Measurements from ENCODE around the gene GPATCH1.

GPATCH1 gene

DNA sequence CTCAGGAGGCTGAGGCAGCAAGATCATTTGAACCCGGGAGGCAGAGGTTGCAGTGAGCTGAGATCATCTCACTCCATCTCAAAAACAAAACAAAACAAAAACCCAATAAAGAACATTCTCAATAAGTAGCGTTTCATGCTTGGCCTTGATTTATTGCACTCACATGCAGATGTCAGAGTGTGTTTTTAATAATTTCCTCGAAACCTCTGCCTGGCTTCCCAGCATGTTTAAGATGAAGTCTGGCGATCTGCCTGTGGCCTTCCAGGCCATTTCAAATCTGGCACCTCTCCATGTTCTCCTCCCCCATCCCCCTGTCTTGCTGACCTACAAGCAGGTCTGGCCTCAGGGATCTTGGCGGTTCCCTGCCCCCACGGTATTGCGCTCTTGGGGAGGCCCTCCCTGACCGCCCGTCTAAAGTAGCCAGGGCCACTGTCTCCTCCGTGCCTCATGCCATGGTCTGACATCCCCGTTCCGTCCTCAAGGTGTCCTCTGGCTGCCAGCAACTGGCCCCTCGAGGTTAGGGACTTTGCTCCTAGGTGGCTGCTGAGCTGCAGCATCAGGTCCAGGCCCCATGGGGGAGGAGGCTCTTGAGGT lies 52.6 kb downstream of the GPATCH1 start:
- DNase-seq (ENCODE audit: low spot score), result peak; percentile 30
- no peak for TF ChIP-seq CTCF (IDR thresholded peaks at IDR 0.05; ENCODE audit: extremely low read depth, missing control alignments)

DNA sequence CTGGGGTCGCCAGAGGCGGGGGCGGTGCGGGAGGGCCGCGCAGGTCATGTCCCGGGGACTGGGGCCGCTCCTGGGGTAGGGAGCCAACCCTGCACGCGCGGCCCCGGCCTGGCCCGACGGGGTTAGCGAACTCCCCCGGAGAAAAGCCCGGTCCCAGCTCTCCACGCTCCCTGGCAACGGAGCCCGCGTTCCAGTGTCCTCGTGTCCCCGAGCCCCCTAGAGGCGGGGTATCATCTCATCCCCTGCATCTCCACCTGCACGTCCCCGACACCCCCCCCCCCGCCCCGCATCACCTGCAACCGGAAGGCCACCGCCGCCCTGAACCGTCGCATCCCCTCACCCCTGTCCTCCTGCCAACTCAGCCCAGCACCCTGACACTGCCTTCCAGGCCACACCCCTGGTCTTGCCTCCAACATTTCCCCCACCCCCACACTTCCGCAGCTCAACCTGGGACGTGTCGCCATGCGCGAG lies 53.6 kb downstream of the GPATCH1 start:
- no peak for TF ChIP-seq CTCF (IDR thresholded peaks at IDR 0.05; ENCODE audit: extremely low read depth, missing control alignments)
- DNase-seq (ENCODE audit: low spot score), result peak; percentile 69

DNA sequence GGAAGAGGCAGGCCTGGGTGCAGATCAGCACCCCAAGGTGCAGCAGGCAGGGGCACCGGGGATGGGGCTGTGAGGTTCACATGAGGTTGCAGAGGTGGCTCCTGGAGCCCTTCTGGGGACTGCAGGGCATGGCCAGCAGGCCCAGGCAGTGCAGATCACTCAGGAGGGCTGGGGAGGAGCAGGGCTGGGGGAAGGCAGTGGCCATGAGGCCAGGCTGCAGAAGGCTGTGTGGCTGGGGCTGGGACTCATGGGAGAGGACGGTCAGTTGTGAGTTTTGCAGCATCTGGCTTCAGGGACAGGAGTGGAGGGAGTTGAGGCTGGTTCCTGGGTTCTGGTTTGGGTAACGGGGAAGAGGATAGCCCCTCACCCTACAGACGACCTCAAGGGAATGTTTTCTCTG lies 58.2 kb downstream of the GPATCH1 start:
- DNase-seq (ENCODE audit: low spot score), result no peak
- TF ChIP-seq CTCF (IDR thresholded peaks at IDR 0.05; ENCODE audit: extremely low read depth, missing control alignments), result no peak

DNA sequence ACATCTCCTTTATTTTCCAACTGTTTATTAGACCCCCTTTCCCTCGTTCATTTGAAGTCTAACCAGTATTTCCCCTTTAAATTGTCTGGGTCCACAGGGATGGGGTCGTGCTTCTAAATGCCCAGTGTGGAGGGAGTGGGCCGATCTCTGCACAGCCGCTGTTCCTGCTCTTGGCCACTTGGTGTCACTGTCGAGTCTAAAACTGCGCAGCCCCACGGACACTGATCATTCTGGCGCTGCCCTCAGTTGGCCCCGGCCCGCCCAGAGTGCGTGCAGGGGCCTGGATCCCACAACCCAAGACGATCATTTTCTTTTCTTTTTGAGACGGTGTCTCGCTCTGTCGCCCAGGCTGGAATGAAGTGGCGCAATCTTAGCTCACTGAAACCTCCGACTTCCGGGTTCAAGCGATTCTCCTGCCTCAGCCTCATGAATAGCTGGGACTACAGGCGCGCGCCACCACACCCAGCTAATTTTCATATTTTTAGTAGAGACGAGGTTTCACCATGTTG lies 63.0 kb downstream of the GPATCH1 start:
- peak; percentile 84 for DNase-seq (ENCODE audit: low spot score)
- TF ChIP-seq CTCF (IDR thresholded peaks at IDR 0.05; ENCODE audit: extremely low read depth, missing control alignments), result peak; percentile 91

DNA sequence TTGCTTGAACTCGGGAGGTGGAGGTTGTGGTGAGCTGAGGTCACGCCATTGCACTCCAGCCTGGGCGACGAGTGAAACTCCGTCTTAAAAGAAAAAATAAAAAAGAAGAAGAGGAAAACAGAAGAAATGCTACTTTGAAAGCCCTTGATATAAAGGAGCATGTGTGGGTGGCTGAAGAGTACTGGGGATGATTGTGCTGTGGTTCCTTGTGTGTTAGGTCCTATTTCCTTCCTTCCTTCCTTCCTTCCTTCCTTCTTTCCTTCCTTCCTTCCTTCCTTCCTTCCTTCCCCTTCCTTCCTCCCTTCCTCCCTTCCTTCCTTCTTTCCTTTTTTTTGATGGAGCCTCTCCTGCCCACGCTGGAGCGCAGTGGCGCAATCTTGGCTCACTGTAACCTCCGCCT lies 65.2 kb downstream of the GPATCH1 start:
- DNase-seq (ENCODE audit: low spot score), result no peak
- TF ChIP-seq CTCF (IDR thresholded peaks at IDR 0.05; ENCODE audit: extremely low read depth, missing control alignments), result no peak

GRCh38 chr19:33147538-33147937 lies 66.6 kb downstream of the GPATCH1 start:
- no peak for DNase-seq (ENCODE audit: low spot score)
- TF ChIP-seq CTCF (IDR thresholded peaks at IDR 0.05; ENCODE audit: extremely low read depth, missing control alignments), result no peak

DNA sequence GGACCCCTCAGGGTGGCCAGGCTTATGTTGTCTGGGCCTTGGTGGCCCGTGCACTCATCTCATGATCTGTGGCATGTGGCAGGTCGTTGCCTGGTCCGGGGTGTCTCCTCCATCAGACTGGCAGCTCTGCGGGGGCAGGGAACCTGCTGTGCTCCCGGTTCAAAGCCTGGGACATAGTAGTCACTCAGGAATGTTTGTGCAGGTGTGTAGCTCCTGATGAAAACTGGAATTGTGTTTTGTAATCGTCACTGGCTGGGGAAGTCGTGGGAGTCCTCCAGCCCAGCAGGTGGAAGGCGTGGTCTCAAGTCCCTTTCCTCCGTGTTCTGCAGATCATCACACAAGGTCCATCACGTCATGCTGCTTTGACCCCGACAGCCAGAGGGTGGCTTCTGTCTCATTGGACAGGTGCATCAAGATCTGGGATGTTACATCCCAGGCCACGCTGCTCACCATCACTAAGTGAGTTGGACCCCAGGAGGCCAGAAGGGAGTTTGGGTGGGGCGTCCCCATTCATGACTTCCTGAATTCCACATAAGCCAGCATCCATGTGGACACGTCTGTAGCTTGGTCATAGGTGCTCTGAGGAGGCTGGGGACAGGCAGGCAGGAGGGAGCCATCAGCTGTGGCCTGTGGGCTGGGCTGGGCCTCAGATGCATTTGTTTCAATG lies 70.0 kb downstream of the GPATCH1 start:
- no peak for TF ChIP-seq CTCF (IDR thresholded peaks at IDR 0.05; ENCODE audit: extremely low read depth, missing control alignments)
- DNase-seq (ENCODE audit: low spot score), result no peak

All from GM20000 (cell line).